Hepatic stellate cell (primary cell): Measurements from ENCODE around the gene KMT5B.
A peak's percentile ranks its signal among the peaks of the same experiment; 100 is the strongest.
"Not testable (repeated sequence)": the region's sequence is repeated elsewhere in the genome, so short reads cannot be mapped to it uniquely, and the experiment has no call there.

ENCODE experiments used
- DNase-seq: peaks from one replicate; pipeline ENCODE4 v3.0.0; 2011; ENCODE audit warnings: low spot score

The KMT5B gene

DNA sequence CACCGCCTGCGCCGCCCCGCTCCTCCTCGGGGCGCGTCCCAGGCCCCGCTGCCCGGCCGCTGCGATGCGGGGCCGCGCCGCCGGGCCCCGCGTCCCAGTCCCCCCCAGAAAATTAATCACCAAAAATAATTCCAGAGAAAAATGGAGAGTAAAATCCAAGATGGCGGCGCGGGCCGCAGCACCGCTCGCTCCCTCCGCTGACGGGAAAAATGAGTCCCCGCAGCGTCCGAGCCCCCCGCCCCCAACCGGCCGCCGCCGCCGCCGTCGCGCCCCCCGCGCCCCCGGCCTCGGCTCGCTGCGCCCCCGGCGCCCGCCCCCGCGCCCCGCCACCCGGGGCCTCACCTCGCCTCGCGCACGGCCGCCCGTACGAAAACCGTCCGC lies at the start of gene KMT5B:
Gene KMT5B (minus strand): TSS at position 162 of the 381 bp plus-strand sequence. CDS start 23,220 bp downstream, outside the sequence.
- peak; percentile 51 for DNase-seq

DNA sequence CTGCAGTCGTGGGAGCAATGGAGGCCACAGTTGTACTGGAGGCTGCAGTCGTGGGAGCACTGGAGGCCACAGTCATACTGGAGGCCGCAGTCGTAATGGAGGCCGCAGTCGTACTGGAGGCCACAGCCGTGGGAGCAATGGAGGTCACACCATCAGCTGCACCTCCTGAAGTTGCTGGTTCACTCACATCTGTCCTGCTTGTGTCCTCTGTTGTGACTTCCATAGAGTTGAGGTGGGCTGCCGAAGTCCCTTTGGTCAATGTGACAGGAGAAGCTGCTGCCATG lies 49.4 kb upstream of the KMT5B start:
- no peak for DNase-seq

GRCh38 chr11:68261749-68262543 lies 48.9 kb upstream of the KMT5B start:
- no peak for DNase-seq

DNA sequence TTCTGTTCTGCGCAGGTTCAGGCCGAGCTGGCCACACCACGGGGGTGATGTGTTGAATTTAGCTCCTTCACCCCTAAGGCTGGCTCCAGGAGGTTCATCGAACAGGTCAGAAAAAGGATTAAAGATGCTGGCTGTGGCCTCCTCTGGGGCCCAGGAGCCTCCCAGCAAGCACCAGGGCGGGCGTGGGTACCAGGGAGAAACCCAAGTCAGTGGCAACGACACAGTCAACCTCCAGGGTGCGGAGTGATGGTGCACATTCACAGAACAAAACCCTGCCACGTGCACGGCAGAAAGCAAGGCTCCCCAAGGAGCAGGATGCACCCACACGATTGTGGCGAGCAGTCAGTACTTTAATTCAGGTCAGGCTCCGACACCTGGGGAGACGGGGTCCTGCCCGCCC lies 47.9 kb upstream of the KMT5B start:
- DNase-seq, result no peak

DNA sequence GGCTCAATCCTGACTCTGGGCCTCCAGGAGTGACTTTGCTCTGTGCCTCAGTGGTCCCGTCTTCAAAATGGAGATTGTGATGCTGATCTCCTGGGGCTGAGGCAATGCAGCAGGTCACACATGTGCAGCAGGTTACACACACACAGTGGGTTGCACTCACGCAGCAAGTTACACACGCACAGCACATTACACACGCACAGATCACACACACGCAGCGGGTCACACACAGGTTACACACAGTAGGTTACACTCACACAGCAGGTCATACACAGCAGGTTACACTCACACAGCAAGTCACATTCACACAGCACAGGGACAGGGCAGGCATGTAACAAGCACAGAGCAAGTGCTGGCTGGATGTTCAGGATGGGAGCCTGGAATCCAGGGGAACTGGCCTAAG lies 47.4 kb upstream of the KMT5B start:
- DNase-seq, result no peak

- DNase-seq, result no peak
Measured at GRCh38 chr11:68259122-68259959, 46.2 kb upstream of the KMT5B start.

DNA sequence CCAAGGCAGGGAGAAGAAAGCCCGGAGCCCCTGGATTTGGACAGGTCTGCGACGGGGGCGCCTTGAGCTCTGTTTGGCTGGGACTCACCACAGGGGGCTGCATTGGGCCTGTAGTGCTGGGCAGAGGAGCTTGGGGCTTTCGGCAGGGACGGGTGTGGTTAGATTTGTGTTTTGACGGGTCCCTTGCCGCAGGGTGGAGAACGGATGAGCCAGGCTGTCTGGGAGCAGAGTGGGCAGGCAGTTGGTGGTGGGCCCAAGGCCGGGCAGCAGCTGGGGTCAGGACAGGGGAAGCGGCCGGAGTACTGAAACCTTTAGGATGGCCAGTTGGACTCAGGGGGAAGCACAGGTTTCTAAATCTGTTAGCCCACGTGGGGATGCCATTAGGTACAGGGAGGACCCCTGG lies 45.3 kb upstream of the KMT5B start:
- DNase-seq, result no peak

DNA sequence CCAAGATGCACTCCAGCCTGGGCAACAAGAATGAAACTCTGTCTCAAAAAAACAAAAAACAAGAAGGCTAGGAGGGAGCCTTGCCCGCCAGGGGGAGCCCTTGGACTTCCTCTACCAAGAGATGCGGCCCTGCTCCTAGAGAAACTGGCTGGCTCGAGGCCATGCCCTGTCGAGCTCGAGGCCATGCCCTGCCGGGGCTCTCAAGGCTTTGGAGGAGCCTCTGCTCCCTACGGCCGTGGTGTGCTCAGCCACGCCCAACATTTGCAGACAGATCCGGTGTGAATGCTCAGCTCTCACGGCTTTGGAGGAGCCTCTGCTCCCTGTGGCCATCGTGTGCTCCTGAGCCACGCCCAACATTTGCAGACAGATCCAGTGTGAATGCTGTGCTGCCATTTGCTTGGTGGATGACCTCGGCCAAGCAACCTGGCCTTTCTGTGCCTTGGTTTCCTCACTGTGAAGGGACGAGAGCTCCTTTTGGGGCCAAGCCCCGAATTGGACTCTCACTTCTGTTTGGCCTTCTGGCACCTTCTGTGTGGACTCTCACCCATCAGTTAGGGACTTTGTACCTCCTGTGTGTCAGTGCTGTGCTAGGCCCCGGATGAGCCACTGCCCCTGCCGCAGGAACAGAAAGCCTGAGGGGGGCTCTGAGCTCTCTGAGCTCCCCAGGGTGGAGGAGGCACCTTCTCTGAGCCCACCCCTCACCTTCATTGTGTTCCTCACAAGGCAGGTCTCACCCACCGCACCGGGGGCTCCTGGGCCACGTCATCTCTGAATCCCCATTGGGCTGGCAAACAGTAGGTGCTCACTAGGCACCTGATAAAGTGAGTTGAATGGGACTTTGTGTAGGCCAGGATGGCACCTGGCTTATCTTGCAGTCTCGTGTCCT lies 44.6 kb upstream of the KMT5B start:
- peak; percentile 83 for DNase-seq

DNA sequence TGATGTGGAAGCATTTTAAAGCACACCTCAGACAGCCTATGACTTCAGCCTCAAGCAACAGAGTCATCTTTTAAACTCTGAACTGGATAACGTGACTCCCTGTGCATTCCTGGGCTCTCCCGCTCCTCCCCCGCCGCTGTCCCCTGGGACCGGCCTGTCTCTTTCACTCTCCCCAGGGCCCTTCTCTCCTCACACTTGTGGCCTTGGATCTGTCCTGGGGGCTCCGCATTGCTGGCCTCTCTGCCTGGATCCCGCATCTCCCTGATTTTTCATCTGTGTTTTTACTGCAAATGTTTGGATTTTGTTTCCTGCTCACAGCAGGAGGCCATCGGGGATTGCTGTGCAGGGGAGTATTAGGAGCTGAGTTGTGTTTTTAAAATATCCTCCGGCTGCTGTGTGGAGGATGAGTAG lies 43.2 kb upstream of the KMT5B start:
- DNase-seq, result peak; percentile 80

GRCh38 chr11:68255526-68255925 lies 42.4 kb upstream of the KMT5B start:
- DNase-seq, result no peak

- no peak for DNase-seq
Measured at GRCh38 chr11:68254421-68254820, 41.3 kb upstream of the KMT5B start.

- DNase-seq, result no peak
Measured at GRCh38 chr11:68251765-68252164, 38.7 kb upstream of the KMT5B start.

- not testable (repeated sequence) for DNase-seq
Measured at GRCh38 chr11:68244912-68245311, 31.8 kb upstream of the KMT5B start.

DNA sequence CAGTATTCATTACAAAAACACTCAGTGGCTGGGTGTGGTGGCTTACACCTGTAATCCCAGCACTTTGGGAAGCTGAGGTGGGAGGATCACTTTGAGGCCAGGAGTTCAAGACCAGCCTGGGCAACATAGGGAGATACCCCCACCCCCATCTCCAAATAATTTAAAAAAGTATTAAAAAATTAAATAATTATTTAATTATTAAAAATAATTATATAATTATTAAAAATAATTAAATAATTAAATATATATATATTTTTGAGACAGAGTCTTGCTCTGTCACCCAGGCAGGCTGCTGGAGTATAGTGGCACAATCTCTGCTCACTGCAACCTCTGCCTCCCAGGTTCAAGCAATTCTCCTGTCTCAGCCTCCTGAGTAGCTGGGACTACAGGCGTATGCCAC lies 30.8 kb upstream of the KMT5B start:
- DNase-seq, result not testable (repeated sequence)

- DNase-seq, result no peak
Measured at GRCh38 chr11:68242616-68243015, 29.5 kb upstream of the KMT5B start.

DNA sequence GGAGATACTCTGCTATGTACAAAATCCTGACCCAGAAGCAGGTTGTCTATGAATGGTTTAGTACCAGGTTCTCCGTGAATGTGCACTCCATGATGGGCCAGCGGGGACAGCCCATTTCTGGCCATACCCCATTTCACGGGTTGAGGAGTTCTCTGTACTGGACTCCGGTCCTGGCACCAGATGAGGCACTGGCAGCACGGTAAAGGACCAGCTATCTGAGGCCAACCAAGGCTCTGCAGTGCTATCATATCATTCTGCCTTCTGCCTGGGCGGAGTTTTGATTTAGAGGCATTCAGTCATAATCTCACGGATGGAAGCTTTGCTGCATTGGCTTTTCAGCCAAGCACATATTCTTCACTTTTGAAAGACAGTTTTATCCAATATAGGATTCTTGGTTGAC lies 18.5 kb upstream of the KMT5B start:
- DNase-seq, result no peak

- DNase-seq, result no peak
Measured at GRCh38 chr11:68229601-68230000, 16.5 kb upstream of the KMT5B start.

GRCh38 chr11:68226421-68226820 lies 13.3 kb upstream of the KMT5B start:
- DNase-seq, result no peak

DNA sequence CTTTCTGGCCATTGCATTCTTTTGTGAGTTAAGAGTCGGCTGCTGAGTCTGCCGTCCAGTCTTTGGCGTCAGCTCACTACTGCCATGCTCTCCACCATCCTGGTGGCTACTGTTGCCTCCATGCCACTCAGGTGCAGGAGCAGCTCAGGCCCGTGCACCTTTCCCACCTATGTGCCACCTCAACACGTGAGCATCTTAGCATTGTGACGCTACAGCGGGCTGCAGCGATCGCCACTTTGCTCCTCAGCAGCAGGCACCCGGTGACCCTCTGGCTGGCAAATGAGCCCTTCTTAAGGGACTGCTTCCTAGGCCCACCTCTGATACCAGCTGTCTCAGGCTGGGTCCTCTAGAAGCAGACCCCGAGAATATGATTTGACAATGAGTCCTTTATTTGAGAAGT lies 11.5 kb upstream of the KMT5B start:
- no peak for DNase-seq

- DNase-seq, result no peak
Measured at GRCh38 chr11:68223275-68223674, 10.2 kb upstream of the KMT5B start.

- DNase-seq, result no peak
Measured at GRCh38 chr11:68221406-68221805, 8.3 kb upstream of the KMT5B start.

DNA sequence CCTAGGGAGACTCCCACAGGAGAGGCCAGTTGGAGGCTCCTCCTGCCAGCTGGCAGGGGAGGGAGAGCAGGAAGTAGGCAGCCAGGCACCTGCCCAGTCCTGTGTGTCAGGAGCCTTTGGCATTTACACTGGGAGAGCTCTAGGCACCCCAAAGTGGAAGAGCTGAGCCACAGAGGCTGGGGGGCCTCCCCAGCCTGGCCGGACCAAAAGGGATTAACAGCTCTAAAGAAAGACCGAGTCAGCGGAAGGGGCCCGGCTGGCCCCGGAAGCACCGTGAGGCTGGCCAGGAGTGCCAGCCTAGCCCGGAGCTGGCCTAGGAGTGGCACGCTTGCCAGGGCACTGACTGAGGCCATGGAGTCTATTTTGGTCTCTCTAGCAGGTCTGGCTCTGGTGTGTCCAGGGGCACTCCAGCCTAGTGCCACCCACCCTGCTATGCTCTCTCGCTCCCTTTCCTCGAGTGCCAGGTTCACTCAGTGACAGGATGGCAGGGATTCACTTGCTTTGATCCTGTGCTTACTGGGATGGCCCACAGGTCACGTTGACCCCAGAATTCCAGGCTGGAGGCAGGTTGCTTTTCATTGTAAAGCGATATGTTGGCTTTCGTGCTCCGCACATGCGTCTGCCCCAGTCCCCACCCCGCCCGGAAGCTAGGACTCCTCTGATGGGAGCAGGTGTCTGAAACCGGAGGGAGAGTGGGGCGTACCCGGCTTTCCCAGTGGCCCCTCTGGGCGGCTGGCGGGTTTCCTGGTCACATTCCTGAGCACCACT lies 3.3 kb upstream of the KMT5B start:
- no peak for DNase-seq
